K562 (cell line): ENCODE results near the gene SPHK2. TPM values are rescaled to one million over a fixed set of nuclear protein-coding genes. Genes with fewer than 3 reads are reported as not detected.

ENCODE experiments used
- ARID4B ChIP-seq: sonication (generic); formaldehyde crosslinking; IDR thresholded peaks from 2 replicates; pipeline ENCODE4 v1.8.0; 2022; ENCODE audit warnings: mild to moderate bottlenecking, missing genetic modification reagents
- CCAR2 ChIP-seq: fragments of 200-400 bp; formaldehyde crosslinking; IDR thresholded peaks from 2 replicates; pipeline ENCODE4 v1.6.1; 2017; ENCODE audit warnings: mild to moderate bottlenecking, low read depth, low read length
- CEBPG ChIP-seq, 3 experiments: fragments of 200-800 bp in 1 of 3; sonication (Bioruptor generic) in 1 of 3; sonication (generic) in 1 of 3; formaldehyde crosslinking in 1 of 3; IDR thresholded peaks in 2 of 3; conservative IDR thresholded peaks in 1 of 3; 2 replicates each; pipeline versions ENCODE4 v1.6.1 to v1.8.0; 2016 to 2022; ENCODE audit warnings: missing compliant biosample characterization in 2 of 3, missing genetic modification characterization in 2 of 3, mild to moderate bottlenecking in 1 of 3, missing genetic modification reagents in 1 of 3
- IFI16 ChIP-seq: fragments of 250-450 bp; sonication (Bioruptor Pico); IDR thresholded peaks from 2 replicates; pipeline ENCODE4 v2.1.2; 2022; ENCODE audit warnings: mild to moderate bottlenecking, inconsistent platforms
- ILK ChIP-seq: fragments of 450-650 bp; IDR thresholded peaks from 2 replicates; pipeline ENCODE4 v1.6.1; 2016; ENCODE audit warnings: missing genetic modification characterization, low read depth, mild to moderate bottlenecking, missing compliant biosample characterization, moderate library complexity, borderline replicate concordance
- NBN ChIP-seq: fragments of 450-650 bp; IDR thresholded peaks from 2 replicates; pipeline ENCODE4 v1.6.1; 2016; ENCODE audit warnings: low read depth, mild to moderate bottlenecking
- NFRKB ChIP-seq: fragments of 450-650 bp; IDR thresholded peaks from 2 replicates; pipeline ENCODE4 v1.6.1; 2016; ENCODE audit warnings: low read depth
- RBM34 ChIP-seq: fragments of 200-400 bp; formaldehyde crosslinking; IDR thresholded peaks from 2 replicates; pipeline ENCODE4 v1.6.1; 2018; ENCODE audit warnings: low read length, borderline replicate concordance; ENCODE audit not compliant: insufficient read depth
- TRIM28 ChIP-seq: fragments of 450-650 bp; IDR thresholded peaks from 2 replicates; pipeline ENCODE4 v1.6.1; 2017
- ZNF12 ChIP-seq: sonication (generic); formaldehyde crosslinking; IDR thresholded peaks from 2 replicates; pipeline ENCODE4 v1.4.0; 2020; ENCODE audit warnings: mild to moderate bottlenecking, missing genetic modification reagents
- ZNF184 ChIP-seq: sonication (generic); formaldehyde crosslinking; IDR thresholded peaks from 2 replicates; pipeline ENCODE4 v1.5.0; 2020; ENCODE audit warnings: missing genetic modification reagents
- polyA plus RNA-seq, 8 experiments: library from polyadenylated mRNA; depleted of rRNA in 4 of 8; stranded (reverse) in 5 of 8; unstranded in 3 of 8; fragments of >200 nt; fragmentation: Nextera tagmentation in 2 of 8; fragmentation: Illumina TruSeq in 1 of 8; extraction: Ambion mirVana in 2 of 8; extraction: Trizol in 1 of 8; gene quantifications; 2 replicates each; pipeline versions ENCODE4 v1.2.1 to v1.2.3, GENCODE V29; 2011 to 2014; ENCODE audit warnings: inconsistent platforms in 1 of 8, missing spikeins in 1 of 8
- total RNA-seq, 7 experiments: library from RNA; depleted of rRNA in 6 of 7; stranded (reverse); fragments of >200 nt in 6 of 7; fragmentation: Illumina TruSeq in 2 of 7; extraction: Trizol in 2 of 7; gene quantifications; 2 replicates each; pipeline versions ENCODE4 v1.2.1 to v1.2.3, GENCODE V29; 2011 to 2021; ENCODE audit warnings: low replicate concordance in 1 of 7
- TF ChIP-seq, protein P1 (sequence below): fragments of 450-650 bp; IDR thresholded peaks from 2 replicates; pipeline ENCODE4 v1.6.1; 2018; ENCODE audit warnings: mild to moderate bottlenecking, low read depth; ENCODE audit not compliant: partially characterized antibody
- TF ChIP-seq, protein P2 (sequence below): fragments of 250-450 bp; sonication (Bioruptor Pico); IDR thresholded peaks from 2 replicates; pipeline ENCODE4 v1.4.0; 2020; ENCODE audit warnings: mild to moderate bottlenecking, moderate library complexity, borderline replicate concordance
- TF ChIP-seq, protein P3 (sequence below): fragments of 450-650 bp; formaldehyde crosslinking; IDR thresholded peaks from 2 replicates; pipeline ENCODE4 v1.4.0; 2020; ENCODE audit warnings: mild to moderate bottlenecking, moderate library complexity
- TF ChIP-seq, protein P4 (sequence below): fragments of 450-650 bp; formaldehyde crosslinking; conservative IDR thresholded peaks from 2 replicates; pipeline ENCODE4 v1.4.0; 2022; ENCODE audit warnings: mild to moderate bottlenecking, missing genetic modification characterization

Gene SPHK2
- total and polyA plus RNA-seq, 9 of the 15 experiments (the other 6 are each of a cell fraction or from before 2014, with no cell fraction given): 0.10 to 15.2 (median 2.9) TPM

DNA sequence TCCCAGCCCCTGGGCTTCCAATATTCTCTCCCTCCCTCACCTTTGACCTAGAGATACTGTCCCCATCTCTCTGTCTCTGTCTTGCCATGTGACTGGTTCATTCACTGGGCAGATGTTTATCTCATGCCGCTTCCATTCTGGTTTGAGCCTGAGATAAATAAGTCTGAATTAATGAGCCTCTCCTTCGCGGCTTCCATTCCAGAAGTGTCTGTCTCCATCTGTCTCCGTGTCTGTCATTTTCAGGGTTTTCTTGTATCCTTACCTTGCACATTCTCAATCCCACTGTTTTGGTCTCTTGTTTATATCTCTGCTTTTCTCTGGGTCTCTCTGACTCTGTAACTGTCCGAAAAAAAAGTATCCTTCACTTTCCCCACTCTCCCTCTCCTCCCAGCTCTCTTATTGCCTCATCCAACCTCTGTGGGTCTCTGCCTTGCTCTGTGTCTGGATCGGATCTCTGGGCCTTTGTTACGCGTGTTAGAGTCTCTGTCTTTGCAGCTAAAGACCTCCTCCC lies 4.3 kb downstream of the SPHK2 start (continued):
- TF ChIP-seq, protein P1, sequence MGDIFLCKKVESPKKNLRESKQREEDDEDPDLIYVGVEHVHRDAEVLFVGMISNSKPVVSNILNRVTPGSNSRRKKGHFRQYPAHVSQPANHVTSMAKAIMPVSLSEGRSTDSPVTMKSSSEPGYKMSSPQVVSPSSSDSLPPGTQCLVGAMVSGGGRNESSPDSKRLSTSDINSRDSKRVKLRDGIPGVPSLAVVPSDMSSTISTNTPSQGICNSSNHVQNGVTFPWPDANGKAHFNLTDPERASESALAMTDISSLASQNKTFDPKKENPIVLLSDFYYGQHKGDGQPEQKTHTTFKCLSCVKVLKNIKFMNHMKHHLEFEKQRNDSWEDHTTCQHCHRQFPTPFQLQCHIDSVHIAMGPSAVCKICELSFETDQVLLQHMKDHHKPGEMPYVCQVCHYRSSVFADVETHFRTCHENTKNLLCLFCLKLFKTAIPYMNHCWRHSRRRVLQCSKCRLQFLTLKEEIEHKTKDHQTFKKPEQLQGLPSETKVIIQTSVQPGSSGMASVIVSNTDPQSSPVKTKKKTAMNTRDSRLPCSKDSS: no peak
- TF ChIP-seq, protein P2, sequence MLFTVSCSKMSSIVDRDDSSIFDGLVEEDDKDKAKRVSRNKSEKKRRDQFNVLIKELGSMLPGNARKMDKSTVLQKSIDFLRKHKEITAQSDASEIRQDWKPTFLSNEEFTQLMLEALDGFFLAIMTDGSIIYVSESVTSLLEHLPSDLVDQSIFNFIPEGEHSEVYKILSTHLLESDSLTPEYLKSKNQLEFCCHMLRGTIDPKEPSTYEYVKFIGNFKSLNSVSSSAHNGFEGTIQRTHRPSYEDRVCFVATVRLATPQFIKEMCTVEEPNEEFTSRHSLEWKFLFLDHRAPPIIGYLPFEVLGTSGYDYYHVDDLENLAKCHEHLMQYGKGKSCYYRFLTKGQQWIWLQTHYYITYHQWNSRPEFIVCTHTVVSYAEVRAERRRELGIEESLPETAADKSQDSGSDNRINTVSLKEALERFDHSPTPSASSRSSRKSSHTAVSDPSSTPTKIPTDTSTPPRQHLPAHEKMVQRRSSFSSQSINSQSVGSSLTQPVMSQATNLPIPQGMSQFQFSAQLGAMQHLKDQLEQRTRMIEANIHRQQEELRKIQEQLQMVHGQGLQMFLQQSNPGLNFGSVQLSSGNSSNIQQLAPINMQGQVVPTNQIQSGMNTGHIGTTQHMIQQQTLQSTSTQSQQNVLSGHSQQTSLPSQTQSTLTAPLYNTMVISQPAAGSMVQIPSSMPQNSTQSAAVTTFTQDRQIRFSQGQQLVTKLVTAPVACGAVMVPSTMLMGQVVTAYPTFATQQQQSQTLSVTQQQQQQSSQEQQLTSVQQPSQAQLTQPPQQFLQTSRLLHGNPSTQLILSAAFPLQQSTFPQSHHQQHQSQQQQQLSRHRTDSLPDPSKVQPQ (CRISPR knock-in tag): no peak
- TF ChIP-seq RBM34: no peak
- no peak for TF ChIP-seq ZNF12 (CRISPR knock-in tag)
- TF ChIP-seq, protein P3, sequence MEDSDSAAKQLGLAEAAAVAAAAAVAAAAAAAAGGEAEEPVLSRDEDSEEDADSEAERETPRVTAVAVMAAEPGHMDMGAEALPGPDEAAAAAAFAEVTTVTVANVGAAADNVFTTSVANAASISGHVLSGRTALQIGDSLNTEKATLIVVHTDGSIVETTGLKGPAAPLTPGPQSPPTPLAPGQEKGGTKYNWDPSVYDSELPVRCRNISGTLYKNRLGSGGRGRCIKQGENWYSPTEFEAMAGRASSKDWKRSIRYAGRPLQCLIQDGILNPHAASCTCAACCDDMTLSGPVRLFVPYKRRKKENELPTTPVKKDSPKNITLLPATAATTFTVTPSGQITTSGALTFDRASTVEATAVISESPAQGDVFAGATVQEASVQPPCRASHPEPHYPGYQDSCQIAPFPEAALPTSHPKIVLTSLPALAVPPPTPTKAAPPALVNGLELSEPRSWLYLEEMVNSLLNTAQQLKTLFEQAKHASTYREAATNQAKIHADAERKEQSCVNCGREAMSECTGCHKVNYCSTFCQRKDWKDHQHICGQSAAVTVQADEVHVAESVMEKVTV (CRISPR knock-in tag): no peak
- TF ChIP-seq ARID4B (CRISPR knock-in tag): no peak
- TF ChIP-seq IFI16 (CRISPR knock-in tag): no peak
- no peak for TF ChIP-seq CCAR2
- TF ChIP-seq ZNF184 (CRISPR knock-in tag): no peak
- 0 out of 2 replicates have a peak, but pooled peaks have one; percentile 17 for TF ChIP-seq TRIM28
- peak; percentile 80 for TF ChIP-seq NFRKB
- no peak for TF ChIP-seq ILK
- no peak for TF ChIP-seq CEBPG (CRISPR knock-in tag; IDR thresholded peaks at IDR 0.05)
- peak in 1 of 2 experiments; percentile 62; a peak in 1 of 4 replicates for TF ChIP-seq CEBPG (tag; conservative IDR thresholded peaks at IDR 0.05 in 1 of 2, IDR thresholded peaks at IDR 0.05 in 1 of 2)
- TF ChIP-seq, protein P4, sequence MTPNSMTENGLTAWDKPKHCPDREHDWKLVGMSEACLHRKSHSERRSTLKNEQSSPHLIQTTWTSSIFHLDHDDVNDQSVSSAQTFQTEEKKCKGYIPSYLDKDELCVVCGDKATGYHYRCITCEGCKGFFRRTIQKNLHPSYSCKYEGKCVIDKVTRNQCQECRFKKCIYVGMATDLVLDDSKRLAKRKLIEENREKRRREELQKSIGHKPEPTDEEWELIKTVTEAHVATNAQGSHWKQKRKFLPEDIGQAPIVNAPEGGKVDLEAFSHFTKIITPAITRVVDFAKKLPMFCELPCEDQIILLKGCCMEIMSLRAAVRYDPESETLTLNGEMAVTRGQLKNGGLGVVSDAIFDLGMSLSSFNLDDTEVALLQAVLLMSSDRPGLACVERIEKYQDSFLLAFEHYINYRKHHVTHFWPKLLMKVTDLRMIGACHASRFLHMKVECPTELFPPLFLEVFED (CRISPR knock-in tag): 0 out of 2 replicates have a peak, but pooled peaks have one; percentile 48
- TF ChIP-seq NBN: peak; percentile 62; the same call in 1 of the 2 replicates
